Esophagus squamous epithelium (tissue), 4 donors: Measurements from ENCODE around the gene KRT80.

Source experiments
- POLR2A ChIP-seq, 4 donors: fragments of 450-650 bp; IDR thresholded peaks; one replicate each; pipeline ENCODE4 v1.6.1; 2017; ENCODE audit warnings: antibody characterized with exemption in 4 of 4, mild to moderate bottlenecking in 4 of 4, moderate library complexity in 3 of 4
- TF ChIP-seq, protein P1 (sequence below), 6 experiments: fragments of 450-650 bp in 4 of 6; fragments of 200-600 bp in 2 of 6; sonication (generic) in 2 of 6; IDR thresholded peaks; one replicate each; pipeline ENCODE4 v1.5.1; 2016 to 2019; ENCODE audit warnings: antibody characterized with exemption in 6 of 6, mild to moderate bottlenecking in 4 of 6, moderate library complexity in 4 of 6

DNA sequence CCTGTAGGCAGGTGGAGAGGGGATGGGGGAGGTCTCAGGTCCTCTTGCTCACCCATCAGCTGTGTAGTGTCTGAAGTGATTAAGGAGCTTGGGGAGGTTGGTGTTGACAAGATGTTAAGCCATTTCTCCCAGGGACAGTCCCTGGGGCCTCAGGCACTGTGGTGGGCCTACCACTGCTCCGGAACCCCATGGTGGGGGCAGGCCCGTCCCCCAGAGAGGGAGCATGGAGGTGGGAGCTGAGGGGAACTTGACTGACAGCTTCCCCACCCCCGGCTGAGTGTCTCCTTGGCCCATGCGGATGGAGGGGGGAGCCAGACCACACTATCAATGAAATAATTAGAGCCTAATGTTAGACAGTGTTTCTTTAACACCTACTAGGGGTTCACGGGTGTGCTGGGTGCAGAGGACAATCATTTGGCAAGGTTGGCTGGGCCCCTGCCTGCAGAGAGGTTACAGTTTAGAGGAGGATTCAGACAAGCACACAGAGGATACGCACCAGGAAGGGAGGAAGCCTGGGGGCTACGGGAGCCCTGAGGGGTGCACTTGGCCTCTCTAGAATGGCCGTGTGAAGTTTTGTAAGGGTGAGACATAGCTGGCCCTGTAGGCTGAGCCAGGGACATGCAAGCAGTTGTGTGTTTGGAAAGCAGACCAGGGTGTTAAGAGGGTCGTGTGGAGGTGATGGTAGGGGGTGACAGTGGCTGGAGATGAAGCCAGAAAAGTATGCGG is 19.3 kb upstream of the KRT80 start:
- TF ChIP-seq, protein P1, sequence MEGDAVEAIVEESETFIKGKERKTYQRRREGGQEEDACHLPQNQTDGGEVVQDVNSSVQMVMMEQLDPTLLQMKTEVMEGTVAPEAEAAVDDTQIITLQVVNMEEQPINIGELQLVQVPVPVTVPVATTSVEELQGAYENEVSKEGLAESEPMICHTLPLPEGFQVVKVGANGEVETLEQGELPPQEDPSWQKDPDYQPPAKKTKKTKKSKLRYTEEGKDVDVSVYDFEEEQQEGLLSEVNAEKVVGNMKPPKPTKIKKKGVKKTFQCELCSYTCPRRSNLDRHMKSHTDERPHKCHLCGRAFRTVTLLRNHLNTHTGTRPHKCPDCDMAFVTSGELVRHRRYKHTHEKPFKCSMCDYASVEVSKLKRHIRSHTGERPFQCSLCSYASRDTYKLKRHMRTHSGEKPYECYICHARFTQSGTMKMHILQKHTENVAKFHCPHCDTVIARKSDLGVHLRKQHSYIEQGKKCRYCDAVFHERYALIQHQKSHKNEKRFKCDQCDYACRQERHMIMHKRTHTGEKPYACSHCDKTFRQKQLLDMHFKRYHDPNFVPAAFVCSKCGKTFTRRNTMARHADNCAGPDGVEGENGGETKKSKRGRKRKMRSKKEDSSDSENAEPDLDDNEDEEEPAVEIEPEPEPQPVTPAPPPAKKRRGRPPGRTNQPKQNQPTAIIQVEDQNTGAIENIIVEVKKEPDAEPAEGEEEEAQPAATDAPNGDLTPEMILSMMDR (IDR thresholded peaks at IDR 0.05) = no peak
- no peak for TF ChIP-seq POLR2A (IDR thresholded peaks at IDR 0.05)
